Stimulated activated CD8-positive, alpha-beta memory T cell treated with anti-CD3 and anti-CD28 coated beads, Interleukin-15, amount 100 ng/mL, for 1 hour (primary cell): ENCODE results near the gene GRAMD2B.
"Not testable (repeated sequence)": the region's sequence is repeated elsewhere in the genome, so short reads cannot be mapped to it uniquely, and the experiment has no call there.

Experiments
- DNase-seq: peaks from one replicate; pipeline ENCODE4 v3.0.0-alpha.2; 2020; ENCODE audit warnings: low read depth

Gene GRAMD2B

DNA sequence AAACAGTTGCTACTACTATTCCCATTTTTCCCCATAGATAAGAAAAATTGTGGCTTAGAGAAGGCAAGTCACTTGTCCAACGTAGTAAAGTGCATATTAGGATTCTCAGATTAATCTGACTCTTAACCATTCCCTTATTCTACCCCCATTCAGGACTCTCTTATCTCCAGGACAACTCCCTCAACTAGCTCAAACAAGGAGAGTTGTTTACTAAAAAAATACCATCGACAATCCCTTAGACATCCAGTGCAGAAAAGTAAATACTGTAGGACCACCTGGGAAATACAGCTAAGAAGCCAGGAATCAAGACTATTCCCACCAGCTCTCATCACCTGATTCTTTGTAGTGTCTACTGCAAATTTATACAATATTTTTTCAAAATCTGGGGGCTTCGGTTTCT, 9.4 kb upstream of the GRAMD2B start:
- no peak for DNase-seq

DNA sequence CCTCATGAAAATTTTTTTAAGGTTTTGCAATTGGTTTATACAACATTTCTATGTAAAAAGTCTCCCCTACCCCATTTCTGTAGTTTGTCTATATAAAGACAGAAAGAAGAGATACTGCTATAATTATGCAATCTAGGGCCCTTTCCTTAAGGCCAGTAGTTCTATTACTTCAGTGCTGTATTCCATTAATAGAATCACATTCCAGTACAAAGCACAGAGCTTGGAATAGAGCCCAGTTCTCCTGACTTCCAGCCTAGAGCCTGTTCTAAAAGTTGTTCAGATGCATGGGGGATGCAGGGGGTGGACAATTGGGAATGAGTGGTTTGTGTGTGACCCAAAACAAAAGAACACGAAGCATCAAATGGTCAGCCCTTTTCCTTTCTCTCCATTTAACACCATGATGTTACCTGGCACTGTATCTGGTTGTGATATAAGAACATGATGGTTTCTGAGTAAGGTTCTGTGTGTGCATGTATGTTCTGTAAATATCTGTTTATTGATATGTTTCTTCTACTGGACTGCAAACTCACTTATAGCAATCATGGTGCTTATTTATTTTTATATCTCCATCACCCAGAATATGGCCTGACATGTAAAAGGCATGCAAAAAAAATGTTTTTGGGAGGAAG, 8.2 kb upstream of the GRAMD2B start:
- DNase-seq: no peak

DNA sequence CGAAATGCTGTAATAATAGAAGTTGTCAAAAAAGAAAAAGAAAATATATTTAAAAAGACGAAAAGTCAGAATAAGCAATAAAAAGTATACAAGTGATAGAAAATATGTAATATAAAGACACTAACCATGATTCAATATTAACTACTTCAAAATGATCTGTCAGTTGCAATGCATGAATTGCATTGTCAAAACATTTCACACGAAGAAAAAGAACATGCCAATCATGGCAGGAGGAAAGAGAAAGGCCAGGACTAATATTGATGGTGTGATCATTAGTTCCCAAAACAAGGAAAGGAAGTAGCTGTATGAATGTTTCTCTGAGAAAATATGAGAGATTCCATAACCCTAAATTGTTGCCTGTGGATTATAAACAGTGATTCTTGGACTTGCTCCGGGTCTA, 7.4 kb upstream of the GRAMD2B start:
- no peak for DNase-seq

DNA sequence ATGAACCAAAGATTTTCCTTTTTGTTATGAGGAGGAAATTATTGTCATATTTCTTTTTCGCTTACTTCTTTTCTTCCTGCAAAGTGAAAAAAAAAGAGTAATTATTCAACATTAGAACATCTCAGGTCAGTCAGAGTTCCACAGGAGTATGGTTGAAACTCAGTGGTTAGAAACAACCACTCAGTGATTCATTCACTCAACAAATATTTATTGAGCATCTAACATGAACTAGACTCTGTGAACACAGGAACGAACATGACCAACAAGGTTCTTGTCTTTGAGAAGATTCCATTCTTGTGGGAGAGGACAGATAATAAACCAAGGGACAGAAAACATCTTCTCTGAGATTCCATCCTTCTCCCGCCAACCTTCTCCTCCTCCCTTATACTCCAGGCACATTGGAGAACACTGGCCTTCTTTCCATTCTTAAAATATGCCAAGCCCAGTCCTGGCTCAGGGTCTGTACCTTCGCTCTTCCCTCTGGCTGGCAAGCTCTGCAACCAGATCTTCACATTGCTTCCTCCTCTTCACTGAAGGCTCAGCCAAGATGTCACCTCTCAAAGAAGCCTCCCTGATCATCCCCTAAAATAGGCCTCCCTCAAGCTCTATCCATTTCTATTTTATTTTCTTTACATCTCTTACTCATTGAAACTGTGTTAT, 6.8 kb upstream of the GRAMD2B start:
- DNase-seq: no peak

DNA sequence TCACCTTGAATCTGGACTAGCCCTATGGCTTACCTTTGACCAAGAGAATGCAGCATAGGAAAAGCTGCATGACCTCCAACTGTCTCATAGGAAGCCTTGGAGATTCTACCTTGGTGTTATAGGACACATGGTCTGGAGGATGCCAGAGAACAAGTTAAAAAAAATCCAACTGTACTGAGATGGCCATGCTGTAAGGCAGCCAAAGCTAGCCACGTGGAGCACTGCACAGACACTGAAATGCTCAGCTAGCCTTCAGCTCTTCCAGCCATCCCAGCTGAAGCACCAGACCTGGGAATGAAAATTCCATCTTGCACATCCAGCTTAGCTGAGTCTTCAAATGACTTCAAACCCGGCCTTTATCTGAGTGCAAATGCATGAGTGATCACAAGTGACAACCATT, 6.0 kb upstream of the GRAMD2B start:
- no peak for DNase-seq

DNA sequence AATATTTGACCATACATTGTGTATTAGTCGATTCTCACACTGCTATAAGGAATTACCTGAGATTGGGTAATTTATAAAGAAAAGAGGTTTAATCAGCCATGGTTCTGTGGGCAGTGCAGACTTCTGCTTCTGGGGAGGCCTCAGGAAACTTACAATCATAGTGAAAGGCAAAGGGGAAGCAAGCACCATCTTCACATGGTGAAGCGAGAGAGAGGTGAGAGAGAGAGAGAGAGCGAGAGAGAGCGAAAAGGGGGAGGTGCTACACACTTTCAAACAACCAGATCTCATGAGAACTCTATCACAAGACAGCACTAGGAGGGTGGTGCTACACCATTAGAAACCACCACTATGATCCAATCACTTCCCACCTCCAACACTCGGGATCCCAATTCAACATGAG, 4.1 kb upstream of the GRAMD2B start:
- no peak for DNase-seq

DNA sequence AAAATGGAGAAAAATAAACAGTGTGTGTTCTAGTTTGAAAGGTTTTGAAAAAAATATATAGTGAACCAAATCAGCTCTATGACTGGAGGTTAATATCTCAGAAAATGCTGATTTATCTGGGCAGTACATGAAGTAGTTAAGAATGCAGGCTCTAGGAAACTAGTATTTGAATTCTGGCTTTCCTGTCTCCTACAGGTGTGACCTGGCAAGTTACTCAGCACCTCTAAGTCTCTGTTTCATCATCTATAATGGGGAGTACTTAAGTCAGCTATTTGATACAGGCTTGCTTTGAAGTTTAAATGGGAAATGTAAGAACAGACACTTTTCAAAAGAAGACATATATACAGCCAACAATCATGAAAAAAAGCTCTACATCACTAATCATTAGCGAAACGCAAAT, 5.2 kb downstream of the GRAMD2B start:
- DNase-seq: no peak

DNA sequence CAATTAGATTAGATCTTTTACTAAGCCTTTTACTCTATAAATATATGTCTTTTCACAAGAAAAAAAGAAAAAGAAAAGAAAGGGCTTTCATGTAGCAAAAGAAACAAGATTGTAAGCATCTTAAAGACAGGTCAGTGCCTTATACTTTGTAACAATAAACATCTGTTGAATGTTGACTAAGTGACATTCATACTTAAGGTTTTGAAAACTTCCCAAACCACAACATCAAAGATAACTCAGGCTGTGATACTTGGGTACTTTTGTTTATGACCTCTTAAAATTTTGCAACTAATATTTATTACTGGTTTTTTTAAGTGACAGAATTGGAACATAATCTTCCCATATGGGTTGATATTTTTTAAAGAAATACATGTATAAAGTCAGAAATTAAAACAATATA, 7.4 kb downstream of the GRAMD2B start:
- DNase-seq: no peak

DNA sequence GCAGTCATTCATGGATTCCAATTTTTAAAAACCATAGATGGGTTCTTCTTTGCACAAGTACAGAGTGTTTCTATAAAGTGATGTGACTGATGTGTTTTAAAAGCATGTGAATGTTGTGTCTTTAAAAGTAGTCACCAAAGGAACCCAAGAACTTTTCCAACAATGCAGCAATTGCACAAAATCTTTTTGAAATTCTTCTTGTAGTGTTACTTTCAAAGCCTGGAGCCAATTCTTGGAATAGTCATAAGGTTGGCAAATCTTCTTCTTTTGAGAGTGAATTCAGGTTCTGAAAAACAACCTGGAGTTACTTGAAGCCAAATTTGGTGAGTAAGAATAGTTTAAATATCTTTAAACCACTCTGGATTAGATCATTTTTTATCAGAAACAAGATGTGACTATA, 10.5 kb downstream of the GRAMD2B start:
- DNase-seq: no peak

DNA sequence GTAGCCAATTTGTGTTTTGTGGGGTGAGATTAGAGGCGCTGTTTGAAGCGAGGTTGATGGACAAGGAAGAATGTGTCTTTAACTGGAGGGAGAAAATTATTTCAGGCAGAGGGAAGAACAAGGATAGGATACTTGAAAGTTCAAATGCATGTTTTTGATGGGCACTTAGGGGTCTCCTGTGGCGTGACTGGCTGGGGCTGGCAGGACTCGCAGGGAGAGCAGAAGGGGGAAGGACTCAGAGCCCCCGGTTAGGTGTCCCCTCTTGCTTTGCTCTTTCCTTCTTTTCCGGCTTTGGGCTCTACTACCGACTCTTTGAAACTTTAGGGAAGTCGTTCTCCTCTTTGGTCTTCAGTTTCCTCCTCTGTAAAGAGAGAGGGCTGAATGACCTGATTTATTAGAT, 12.1 kb downstream of the GRAMD2B start:
- no peak for DNase-seq

DNA sequence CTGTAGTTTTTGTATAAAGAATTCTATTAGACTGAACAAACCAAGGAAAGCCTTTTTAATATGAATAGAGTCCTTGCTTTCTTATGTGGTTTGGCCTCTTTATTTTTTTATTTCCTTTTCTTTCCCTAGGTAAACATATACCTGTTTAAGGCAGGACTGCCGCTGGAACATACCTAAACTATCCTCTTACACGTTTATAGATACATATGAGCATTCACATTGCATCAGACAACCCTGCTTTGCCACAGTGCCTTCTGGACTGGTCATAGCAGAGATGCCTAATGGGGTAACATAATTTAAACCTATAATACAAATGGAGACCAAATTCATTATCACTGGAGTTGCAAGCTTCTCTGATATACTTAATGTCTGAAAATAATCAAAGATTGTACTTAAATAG, 12.5 kb downstream of the GRAMD2B start:
- no peak for DNase-seq

DNA sequence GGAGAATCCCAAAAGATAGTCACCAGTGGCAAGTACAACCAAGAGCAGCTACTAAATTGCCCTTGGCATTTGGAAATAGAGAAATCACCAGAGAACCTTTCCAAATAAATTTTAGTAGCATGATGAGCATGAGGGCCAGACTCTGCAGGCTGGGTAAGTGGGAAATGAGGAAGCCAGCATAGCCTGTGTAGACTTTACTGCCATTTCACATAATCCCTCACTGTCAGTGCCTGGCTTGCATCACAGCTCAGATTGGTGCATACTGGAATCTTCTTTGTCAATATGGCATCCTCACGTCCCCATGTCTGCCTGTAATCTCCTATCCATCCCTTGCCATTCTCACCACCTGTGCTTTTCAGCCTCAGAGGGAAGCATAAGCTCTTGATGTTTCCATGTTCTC, 14.5 kb downstream of the GRAMD2B start:
- DNase-seq: no peak

DNA sequence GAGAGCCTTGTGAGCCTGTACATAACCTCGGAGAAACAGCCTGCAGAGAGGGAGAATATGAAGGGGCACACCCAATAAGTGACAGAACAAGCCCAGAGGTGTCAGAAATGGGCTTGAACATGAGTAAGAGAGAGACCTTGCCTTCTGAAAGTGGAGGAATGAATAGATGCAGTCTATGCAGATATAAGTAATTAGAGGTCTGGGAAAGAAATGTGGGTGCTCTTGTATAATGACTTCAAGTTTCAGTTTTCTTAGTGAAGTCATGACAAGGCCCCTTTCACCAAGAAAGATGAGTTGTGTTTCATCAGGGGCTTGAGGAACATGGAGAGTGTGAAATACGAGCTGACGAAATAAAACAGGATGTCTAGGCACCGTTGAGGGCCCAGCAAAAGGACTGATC, 15.1 kb downstream of the GRAMD2B start:
- no peak for DNase-seq

DNA sequence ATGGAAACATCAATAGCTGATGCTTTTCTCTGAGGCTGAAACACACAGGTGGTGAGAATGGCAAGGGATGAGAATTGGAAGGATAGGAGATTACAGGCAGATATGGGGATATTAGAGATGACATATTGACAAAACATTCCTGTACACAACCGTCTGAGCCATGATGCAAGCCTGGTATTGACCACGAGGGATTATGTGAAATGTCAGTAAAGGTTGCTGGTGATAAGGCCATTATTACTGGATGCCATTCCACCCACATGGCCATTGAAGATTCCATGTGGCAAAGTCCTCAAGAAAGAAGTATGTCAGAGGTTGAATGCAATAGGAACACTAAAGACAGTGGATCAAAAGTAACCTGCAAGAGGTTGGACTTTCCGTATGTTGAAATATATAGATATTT, 15.7 kb downstream of the GRAMD2B start:
- DNase-seq: no peak

DNA sequence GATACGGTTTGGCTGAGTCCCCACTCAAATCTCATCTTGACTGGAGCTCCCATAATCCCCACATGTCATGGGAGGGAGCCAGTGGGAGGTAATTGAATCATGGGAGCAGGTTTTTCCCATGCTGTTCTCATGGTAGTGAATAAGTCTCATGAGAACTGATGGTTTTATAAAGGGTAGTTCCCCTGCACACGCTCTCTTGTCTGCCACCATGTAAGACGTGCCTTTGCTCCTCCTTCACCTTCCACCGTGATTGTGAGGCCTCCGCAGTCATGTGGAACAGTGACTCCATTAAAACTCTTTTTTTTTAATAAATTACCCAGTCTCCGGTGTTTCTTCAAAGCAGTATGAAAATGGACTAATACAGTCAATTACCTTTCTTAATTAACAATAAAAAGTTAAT, 16.5 kb downstream of the GRAMD2B start:
- not testable (repeated sequence) for DNase-seq

DNA sequence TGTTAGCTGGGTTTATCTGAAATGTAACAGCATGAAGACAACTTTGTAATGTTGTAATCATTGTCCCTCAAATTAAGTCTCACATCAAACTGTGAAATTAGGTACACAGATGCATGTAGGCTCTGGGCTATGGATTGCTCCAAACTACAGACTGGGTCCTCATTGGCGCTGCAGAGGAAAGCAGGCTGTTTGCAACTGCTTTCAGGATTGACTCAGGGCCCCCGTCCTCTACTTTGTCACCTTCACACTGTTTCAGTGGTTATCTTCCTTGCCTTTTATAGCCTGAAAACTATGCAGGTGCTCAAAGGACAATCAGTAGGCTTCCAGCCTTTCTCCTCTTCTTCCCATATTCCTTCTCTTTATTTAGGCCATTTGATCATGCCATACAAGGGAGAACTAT, 18.0 kb downstream of the GRAMD2B start:
- DNase-seq: no peak

DNA sequence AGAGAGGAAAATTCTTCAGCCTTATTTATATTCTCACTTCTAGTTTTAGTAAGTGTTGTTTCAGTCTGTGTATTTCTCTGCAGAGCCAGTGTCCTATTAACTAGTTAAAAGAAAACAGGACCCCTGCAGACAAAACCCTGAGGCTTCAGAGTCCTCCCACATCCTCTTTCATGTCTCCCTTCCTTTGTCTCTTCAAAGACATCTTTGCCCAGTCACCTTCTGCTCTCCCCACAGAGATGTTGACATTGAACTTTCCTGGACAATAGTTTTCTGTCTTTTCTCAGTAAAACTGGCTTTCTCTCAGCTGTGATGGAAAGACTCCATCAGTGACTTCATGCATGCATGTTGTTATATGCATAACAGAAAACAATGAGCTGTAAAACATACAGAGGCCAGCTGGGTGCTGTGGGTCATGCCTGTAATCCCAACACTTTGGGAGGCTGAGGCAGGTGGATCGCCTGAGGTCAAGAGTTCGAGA, 20.2 kb downstream of the GRAMD2B start:
- DNase-seq: no peak

DNA sequence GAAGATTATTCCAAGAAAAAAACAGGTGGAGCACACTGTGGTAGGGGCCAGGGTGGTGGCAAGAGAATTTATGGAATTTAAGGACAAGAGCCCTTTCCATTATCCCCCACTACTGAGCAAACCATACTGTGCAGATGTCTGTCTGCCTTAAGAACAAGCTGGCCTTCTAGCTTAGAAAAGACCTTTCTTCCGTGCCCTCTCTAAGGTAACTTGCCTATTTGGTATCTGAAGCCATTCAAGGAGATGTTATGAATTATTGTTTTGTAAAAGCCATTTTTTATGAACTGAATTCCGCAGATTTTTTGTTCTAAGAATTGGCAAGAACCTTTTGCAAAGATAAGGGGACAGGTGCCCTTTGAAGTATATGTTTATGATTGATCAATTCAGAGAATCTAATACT, 20.9 kb downstream of the GRAMD2B start:
- no peak for DNase-seq

DNA sequence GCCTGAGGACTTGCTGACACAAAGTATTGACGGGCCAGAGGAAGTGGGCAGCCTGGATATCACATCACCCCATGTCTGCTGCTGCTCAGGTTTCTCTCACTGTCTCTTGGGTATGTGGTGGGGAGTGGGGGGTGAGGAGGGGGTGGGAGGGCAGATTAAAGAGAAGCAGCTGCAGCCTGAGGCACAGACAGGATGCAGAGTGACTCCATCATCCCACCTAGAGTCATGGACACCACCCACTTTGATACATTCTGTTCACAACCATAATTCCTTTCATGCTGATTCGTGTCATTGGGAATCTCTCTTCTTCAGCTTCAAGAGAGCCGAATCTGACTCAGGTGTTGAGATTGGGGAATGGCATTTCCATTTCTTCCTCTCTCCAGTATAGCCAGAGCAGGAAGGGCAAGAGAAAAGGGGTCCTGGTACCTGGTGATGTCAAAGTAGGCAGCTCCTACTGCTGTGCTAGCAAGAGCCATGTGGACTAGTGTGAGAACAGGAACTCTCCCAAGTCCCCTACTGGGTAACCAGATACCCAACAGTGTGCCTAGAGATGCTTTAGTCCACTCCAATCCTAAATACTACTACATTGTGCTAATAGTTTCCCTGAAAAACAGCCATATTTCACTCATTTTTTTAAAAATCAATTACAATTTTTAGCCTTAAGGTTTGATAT, 22.4 kb downstream of the GRAMD2B start:
- DNase-seq: no peak

DNA sequence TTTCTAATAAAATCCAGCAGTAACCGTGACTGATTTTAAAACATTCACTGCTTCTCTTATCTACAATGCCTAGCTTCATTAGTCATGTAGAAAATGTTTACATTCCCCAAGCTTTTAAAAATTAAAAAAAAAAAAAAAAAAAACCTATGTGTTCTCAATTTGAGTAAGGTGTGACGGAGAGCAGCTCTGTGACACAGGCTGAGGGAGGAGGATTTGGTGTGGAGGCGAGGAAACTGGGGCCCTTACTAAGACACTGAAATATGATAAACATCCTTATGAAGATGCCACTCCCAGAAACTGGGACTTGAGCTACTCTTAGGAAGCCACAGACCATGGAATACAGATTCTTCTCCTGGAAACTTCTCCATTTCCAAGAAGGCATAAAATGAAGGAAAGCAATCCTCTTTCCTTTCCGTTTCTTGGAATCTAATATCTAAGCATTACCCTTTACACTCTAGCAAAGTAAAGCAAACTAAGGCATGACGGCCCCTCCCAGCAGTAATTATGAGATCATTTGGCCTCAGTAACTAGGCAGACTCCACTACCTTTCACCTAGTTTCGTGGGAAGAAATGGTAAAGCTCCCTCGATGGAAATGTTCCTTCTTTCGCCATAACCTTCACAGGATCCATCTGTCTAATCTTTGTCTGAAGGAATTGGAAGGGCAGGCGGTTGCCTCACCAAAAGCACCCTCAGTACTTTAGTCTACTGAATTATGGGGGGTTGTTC, 23.5 kb downstream of the GRAMD2B start:
- DNase-seq: no peak

DNA sequence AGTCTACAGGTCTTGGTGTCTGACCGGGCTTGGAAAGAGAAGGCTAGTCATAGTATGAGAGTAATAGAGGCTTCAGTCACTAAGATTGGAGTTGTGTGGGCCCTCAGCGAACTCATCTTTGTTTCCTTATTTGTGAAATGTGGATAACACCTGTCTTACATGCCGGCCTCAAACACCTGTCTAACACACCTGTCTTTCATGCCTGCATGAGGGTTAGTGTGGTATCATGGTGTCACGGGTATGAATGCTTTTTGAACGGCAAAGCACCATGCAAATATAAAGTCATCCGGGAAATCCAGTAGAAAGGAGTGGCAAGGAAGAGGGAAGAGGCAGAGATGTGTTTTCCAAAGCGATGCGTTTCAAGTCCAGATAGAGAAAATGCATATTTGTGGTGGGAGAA, 25.5 kb downstream of the GRAMD2B start:
- no peak for DNase-seq

DNA sequence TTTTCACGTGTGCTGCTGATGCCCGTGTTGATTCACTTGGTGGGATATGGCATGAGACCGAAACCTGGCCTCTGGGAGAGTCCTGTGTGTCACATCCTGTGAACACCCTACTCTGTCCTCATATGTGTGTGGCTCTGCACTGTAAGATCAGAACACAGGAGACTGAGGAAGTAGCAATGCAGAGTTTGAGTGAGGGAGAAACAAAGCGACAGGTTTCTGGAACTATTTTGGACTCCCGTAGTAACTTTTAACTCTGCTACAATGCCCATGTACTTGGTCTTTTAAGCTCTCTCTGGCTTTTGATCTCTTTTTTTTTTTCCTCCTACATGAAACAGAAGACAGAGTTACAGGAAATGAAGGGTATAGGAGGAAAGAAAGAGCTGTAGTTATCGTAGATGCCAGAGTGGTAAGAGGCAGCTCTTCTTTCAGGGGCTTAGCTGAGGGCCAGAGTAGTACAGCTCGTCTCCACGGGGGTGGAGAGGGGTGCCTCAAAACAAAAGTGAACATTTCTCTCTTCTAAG, 26.6 kb downstream of the GRAMD2B start:
- DNase-seq: no peak

DNA sequence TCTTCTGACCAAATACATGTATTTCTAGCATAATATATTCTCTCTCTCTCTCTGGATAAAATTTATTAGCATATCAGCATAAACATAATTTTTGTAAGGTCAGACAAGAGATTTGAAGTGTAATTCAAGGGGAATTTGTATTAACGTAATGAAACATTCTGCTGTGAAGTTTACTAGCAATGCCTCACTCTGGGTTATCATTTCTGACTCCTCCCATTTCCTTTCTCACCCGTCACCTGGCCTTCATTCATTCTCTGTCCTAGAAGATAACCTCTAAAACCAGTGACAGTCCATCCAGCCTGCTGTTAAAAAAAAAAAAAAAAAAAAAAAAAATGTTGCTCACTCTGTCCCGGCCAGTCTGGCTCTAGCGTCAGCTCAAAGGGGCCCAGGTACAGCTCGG, 27.1 kb downstream of the GRAMD2B start:
- no peak for DNase-seq
